Measurements from ENCODE around the gene NPLOC4. TPM values are rescaled to one million over a fixed set of nuclear protein-coding genes. Genes with fewer than 3 reads are reported as not detected.

Gene NPLOC4
- total and polyA plus RNA-seq, 9 of the 15 experiments (the other 6 are each of a cell fraction or from before 2014, with no cell fraction given): 1.5 to 116 (median 64.5) TPM

DNA sequence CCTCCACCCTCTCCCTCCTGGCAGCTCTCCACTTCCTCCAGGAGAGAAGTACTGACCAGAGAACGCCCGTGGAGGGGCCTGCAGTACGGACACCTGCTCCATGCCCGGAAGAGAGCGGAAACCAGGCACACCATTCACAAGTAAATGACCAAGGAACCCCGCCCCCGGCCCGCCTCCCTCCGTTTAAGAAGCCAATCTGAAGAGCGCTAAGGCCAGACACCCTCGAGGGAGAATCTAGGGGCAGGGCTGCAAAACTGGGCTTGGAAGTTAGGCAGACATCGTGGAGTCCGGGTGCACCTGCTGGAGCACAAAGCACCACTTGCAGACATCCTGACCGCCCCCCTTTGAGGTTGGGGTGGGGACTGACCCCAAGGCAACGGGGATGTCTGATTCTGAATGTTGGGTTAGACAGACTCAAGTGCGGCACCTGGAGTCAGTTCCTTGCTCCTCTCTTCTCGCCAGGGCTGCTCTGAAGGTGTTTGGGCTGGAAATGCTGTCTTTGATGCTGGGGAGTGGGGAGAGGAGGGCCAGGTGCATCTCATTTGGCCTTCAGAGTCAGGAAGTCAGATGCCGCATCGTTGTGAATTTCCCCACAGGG is 83.8 kb downstream of the NPLOC4 start (continued):
- TF ChIP-seq, protein P1, sequence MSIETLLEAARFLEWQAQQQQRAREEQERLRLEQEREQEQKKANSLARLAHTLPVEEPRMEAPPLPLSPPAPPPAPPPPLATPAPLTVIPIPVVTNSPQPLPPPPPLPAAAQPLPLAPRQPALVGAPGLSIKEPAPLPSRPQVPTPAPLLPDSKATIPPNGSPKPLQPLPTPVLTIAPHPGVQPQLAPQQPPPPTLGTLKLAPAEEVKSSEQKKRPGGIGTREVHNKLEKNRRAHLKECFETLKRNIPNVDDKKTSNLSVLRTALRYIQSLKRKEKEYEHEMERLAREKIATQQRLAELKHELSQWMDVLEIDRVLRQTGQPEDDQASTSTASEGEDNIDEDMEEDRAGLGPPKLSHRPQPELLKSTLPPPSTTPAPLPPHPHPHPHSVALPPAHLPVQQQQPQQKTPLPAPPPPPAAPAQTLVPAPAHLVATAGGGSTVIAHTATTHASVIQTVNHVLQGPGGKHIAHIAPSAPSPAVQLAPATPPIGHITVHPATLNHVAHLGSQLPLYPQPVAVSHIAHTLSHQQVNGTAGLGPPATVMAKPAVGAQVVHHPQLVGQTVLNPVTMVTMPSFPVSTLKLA (conservative IDR thresholded peaks at IDR 0.05): peak; percentile 1 to 53; a peak in 2 of 4 replicates
- TF ChIP-seq, protein P2, sequence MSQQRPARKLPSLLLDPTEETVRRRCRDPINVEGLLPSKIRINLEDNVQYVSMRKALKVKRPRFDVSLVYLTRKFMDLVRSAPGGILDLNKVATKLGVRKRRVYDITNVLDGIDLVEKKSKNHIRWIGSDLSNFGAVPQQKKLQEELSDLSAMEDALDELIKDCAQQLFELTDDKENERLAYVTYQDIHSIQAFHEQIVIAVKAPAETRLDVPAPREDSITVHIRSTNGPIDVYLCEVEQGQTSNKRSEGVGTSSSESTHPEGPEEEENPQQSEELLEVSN (IDR thresholded peaks at IDR 0.05; ENCODE audit: borderline replicate concordance in 1 of 2, extremely low read depth in 1 of 2, insufficient read depth in 1 of 2, insufficient read length in 1 of 2, low read depth in 1 of 2, low read length in 1 of 2, poor library complexity in 1 of 2, severe bottlenecking in 1 of 2): peak in 1 of 2 experiments; percentile 29
- TF ChIP-seq ZNF146 (CRISPR knock-in tag; IDR thresholded peaks at IDR 0.05; ENCODE audit: unreplicated experiment): no peak
- peak; percentile 53 for TF ChIP-seq MYC (IDR thresholded peaks at IDR 0.05; ENCODE audit: low read depth, low read length)
- TF ChIP-seq MYC (CRISPR knock-in tag; IDR thresholded peaks at IDR 0.05; ENCODE audit: borderline replicate concordance, low read depth): no peak; the same call in 1 of the 2 replicates
- peak; percentile 24; the same call in 1 of the 2 replicates for TF ChIP-seq CC2D1A (IDR thresholded peaks at IDR 0.05)
- TF ChIP-seq, protein P3, sequence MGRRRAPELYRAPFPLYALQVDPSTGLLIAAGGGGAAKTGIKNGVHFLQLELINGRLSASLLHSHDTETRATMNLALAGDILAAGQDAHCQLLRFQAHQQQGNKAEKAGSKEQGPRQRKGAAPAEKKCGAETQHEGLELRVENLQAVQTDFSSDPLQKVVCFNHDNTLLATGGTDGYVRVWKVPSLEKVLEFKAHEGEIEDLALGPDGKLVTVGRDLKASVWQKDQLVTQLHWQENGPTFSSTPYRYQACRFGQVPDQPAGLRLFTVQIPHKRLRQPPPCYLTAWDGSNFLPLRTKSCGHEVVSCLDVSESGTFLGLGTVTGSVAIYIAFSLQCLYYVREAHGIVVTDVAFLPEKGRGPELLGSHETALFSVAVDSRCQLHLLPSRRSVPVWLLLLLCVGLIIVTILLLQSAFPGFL (CRISPR knock-in tag; IDR thresholded peaks at IDR 0.05): no peak
- TF ChIP-seq, protein P4, sequence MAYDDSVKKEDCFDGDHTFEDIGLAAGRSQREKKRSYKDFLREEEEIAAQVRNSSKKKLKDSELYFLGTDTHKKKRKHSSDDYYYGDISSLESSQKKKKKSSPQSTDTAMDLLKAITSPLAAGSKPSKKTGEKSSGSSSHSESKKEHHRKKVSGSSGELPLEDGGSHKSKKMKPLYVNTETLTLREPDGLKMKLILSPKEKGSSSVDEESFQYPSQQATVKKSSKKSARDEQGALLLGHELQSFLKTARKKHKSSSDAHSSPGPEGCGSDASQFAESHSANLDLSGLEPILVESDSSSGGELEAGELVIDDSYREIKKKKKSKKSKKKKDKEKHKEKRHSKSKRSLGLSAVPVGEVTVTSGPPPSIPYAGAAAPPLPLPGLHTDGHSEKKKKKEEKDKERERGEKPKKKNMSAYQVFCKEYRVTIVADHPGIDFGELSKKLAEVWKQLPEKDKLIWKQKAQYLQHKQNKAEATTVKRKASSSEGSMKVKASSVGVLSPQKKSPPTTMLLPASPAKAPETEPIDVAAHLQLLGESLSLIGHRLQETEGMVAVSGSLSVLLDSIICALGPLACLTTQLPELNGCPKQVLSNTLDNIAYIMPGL (CRISPR knock-in tag; IDR thresholded peaks at IDR 0.05): no peak
- no peak for TF ChIP-seq JUND (IDR thresholded peaks at IDR 0.05; ENCODE audit: borderline replicate concordance, low read depth, low read length)
- TF ChIP-seq JUND (tag; IDR thresholded peaks at IDR 0.05; ENCODE audit: borderline replicate concordance, low read depth, low read length): no peak
- peak in 1 of 2 experiments; percentile 24; a peak in 1 of 4 replicates for TF ChIP-seq RAD21 (CRISPR knock-in tag; conservative IDR thresholded peaks at IDR 0.05 in 1 of 2, IDR thresholded peaks at IDR 0.05 in 1 of 2)

Data from K562 (cell line).